Cardiac septum (tissue), 1 donor: ENCODE data around the gene OPN3. TPM values are rescaled to one million over a fixed set of nuclear protein-coding genes. Genes with fewer than 3 reads are reported as not detected.
A peak's percentile ranks its signal among the peaks of the same experiment; 100 is the strongest.

Experiments
- DNase-seq: peaks from one replicate; pipeline ENCODE4 v3.0.0-alpha.2; 2020; ENCODE audit warnings: low spot score
- intact Hi-C: fragments of 100-400 bp; cut with DNase I; formaldehyde crosslinking; loops from one replicate; pipeline ENCODE4 v1.14.0; 2022
- total RNA-seq: library from RNA; stranded (reverse); fragmentation: NEBNext Ultra II Directional; extraction: Animal tissue kit (Norgen Biotek cat#: 25700); gene quantifications from one replicate; pipeline ENCODE4 v1.2.1, GENCODE V29; 2021
- donor health status: DM: no; HTN: no; CAD: no.

Gene OPN3
- total RNA-seq, 1 donor from 2014 or later, result 5.7 TPM

- intact Hi-C loops, result no loop called here
Measured at GRCh38 chr1:241553886-241554592, 86.1 kb downstream of the OPN3 start.

DNA sequence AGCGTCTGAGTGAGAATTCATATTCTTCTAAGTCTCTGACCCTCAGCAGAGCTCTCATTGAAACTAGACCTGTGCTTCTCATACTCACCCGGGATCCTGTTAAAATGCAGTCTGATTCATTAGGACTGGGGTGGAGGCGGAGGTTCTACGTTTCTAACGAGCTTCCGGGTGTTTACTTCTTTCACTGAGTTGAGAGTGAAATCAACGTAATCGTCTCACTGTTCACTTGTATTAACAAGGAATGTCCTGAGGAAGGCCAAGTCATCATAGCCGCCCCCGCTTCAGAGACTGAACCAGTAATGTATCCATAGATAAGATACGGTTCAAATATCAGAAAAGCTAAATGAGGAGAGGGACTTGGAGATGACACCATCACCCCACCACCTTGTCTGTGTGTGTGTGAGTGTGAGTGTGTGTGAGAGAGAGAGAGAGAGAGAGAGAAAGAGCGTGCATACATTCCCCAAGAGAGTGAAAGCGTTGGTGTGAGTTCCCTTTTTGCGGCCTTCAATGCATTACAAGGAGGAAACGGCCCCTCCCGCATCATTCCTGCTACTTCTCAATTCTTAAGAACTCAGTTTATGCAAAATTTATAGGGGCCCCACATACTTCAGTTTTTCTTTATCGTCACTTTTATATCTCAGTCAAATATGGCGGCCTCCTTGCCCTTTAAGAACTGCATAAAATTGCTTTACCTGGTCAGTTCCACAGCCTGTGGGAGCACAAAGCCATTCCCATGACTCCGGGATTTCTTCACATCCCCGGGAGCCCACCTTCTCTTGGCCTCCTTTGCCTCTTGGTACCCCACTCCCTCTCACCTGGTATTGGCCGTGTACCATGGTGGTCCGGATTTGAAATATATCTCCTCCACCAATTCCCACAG is 88.2 kb downstream of the OPN3 start:
- peak; percentile 78 for DNase-seq
- intact Hi-C loops, result no loop called here

More at GRCh38 chr1:241553886-241554592, 86.1 kb downstream of the OPN3 start:
- no peak for DNase-seq

DNA sequence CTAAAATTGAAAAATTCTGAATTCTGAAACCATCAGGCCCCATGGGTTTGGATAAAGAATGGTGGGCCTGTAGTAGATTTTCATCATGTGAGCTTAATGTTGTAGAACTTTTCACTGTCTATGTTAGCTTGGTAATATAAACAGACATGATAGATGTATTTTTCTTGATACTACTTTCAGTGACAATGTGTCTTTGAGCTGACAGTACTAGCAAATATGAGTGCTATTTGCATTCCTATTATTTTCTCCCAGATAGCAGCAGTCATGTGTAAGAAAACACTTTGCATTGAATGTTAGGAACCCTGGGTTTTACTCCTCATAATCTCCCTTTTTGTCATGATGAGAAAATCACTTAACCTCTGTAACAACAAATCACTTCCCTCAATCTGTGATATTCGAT is 89.9 kb downstream of the OPN3 start:
- intact Hi-C loops, result no loop called here
- DNase-seq, result no peak

- DNase-seq, result no peak
- intact Hi-C loops, result no loop called here
Measured at GRCh38 chr1:241548008-241548407, 92.2 kb downstream of the OPN3 start.

Other genes with a start within 250 kb of the OPN3 start
- 192 TPM for gene FH, start 120.6 kb downstream of the OPN3 start, total RNA-seq
- 0.13 TPM for gene KMO, start 108.0 kb downstream of the OPN3 start, total RNA-seq
- gene CHML, start within 50 bp of the OPN3 start, total RNA-seq, result 5.7 TPM
- gene WDR64, start 11.9 kb upstream of the OPN3 start, total RNA-seq, result not detected
- gene EXO1, start 207.8 kb upstream of the OPN3 start, total RNA-seq, result 0.40 TPM